CD4-positive, alpha-beta T cell treated with Interleukin-10 for 1 hour (primary cell): ENCODE measurements around the gene ABCB1.

ENCODE experiments used
- DNase-seq: peaks from one replicate; pipeline ENCODE4 v3.0.0-alpha.2; 2020

Gene ABCB1

GRCh38 chr7:87600130-87601124 lies at the start of gene ABCB1:
TSS of gene ABCB1 (minus strand) at chr7:87600884. CDS start at chr7:87600184, 700 bp downstream.
- DNase-seq = peak; percentile 56

DNA sequence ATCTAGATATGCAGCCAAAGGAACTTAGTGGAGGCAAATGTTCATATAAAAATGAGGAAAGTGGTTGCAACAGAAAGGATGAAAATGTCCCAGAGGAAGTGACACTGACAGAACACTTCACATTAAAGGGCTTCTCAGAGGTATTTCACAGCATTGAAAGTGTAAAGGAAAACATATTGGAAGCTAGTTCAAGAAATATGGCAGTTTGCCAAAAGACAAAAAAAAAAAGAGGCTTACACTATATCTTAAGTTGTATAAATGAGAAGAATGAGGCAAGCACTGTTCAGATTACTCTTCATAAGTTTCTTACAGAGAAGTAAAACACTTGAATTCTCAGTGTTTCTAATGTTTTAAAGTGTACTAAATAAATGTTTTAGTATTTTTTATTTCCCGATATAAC lies 47.6 kb upstream of the ABCB1 start:
- DNase-seq = no peak

- DNase-seq = no peak
These were observed 44.8 kb upstream of the ABCB1 start for GRCh38 chr7:87645446-87645845.

DNA sequence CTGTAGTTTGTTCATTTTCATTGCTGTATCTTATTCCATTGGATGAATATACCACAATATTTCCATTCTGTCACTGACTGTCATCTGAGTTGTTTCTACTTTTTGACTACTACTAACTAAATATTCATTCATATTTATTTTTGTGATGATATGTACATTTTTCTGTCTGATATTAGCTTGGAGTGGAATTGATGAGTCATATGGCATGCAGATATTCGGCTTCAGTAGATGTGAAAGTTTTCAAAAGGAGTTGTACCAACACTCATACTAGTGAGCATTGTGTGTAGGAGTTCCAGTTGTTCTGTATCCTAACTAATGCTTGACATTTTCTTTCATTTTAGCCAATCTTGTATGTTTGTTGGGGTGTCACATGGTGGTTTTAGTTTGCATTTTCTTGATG lies 35.2 kb upstream of the ABCB1 start:
- DNase-seq = no peak

DNA sequence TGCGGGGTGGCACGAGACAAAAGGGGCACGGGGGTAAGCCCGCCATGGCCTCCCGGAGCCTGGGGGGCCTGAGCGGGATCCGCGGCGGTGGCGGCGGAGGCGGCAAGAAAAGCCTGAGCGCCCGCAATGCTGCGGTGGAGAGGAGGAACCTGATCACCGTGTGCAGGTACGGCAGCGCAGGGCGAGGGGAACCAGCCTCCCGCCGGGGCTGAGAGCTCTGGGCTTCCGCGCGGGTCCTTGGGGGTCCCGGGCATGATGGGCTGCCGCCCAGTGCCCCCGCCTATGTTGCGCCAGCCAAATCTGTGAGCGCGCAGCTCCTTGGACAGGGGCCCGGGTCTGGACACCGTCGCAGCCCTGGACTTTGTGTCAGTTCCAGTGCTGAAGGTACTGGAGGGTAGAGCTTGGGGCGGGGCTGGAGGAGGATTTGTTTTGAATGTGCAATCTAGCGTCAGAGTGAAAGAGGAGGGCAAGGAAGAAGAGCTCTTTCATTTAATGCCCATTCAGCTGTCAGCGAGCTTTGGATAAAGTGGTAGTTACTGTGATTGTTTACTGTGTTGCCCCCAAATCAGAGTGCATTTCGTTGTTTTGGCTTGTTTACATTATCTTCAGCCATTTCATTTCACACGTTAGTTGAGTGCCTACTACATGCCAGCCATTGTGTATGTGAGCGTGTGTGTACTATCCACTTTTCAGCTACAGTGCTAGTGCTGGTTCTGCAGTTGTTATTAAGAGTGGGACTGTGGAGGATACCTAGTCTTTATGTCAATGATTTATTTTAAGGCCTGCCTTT lies 28.3 kb upstream of the ABCB1 start:
- DNase-seq = peak; percentile 10

DNA sequence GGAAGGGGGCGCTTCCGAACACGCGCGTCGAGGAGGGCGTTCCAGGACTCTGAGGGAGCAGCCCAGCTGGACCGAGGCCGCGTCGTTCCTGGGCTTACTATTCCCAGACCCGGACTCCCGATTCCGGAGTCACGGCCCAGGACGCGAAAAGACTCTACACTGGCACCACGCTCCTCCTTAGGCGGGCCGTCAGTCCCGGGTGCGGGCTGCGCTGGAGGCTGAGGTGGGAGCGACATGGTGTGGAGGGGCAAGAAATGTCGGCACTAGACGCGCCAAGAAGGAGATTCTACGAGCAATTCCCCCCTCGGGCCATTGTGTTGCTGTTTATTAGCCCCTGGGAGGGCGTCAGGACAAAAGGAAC lies 26.9 kb upstream of the ABCB1 start:
- DNase-seq = peak; percentile 15

DNA sequence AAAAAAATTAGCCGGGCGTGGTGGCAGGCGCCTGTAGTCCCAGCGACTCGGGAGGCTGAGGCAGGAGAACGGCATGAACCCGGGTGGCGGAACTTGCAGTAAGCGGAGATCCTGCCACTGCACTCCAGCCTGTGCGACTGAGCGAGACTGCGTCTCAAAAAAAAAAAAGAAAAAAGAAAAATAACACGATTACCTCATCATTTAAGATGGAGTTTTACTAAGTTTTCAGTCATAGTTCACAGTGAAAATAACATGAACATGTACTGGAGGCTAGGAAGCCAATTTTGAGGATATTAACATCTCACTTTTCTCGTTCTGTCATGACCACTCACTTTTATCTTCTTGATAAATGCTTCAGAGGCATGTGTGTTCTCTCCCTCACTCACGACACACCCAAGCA lies 24.4 kb upstream of the ABCB1 start:
- no peak for DNase-seq

GRCh38 chr7:87624628-87625027 lies 23.9 kb upstream of the ABCB1 start:
- no peak for DNase-seq

DNA sequence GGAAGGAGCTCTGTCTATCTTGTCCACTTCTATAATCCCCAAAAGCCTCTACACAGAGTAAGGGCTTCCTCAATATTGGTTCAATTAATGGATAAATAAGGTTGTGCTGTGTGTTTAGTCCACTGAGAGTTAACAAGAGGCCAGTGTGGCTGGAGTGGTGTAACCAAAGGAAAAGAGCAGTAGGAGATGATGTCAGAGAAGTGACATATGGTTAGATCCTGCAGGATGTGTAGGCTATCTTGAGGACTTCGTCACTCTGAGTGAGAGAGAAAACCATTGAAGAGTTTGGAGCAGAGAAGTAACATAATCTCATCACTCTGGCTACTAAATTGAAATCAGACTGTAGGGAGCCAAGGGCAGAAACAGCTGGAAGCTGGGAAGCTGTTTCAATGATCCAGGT lies 14.5 kb upstream of the ABCB1 start:
- no peak for DNase-seq

DNA sequence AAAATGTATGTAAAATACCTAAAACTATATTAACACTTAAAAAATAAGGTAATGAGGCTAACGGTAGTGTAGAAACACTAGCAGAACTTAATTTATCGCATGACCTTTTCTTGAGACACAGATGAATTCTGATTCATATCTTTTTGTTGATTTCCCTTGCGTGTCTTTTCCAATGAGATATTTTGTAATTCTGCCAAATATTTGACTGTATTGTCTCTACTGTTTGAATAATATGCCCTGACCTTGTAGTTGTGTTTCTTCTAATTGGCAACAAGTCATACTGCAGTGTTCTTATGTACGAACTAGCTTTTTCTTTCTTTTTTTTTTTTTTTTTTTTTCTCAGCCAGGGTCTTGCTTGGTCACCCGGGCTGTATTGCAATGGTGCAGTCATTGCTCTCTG lies 9.2 kb upstream of the ABCB1 start:
- DNase-seq = no peak

- no peak for DNase-seq
These were observed 7.7 kb upstream of the ABCB1 start for GRCh38 chr7:87608431-87608830.

- DNase-seq = no peak
These were observed 3.6 kb upstream of the ABCB1 start for GRCh38 chr7:87604264-87604663.

GRCh38 chr7:87599336-87599735 lies 1.3 kb downstream of the ABCB1 start:
- DNase-seq = peak; percentile 59

GRCh38 chr7:87598234-87599009 lies 2.3 kb downstream of the ABCB1 start:
- no peak for DNase-seq

DNA sequence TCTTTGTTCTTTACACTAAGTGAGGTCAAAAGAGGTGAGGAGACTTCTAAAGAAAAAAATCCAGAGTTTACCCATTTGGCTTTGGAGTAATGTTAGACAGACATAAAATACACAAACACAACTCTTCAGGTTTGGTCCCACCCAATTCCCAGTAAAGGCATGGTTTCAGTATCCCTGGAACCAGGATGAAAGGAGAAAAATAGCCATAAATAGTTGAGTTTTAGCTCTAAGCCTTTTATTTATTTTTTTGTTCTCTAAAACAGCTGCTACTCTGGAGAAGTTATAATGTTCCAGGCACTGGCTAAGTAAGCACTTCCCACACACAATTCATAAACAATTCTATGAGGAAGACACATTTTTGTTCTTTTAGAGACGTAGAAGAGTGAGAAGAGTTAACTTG lies 4.0 kb downstream of the ABCB1 start:
- no peak for DNase-seq

DNA sequence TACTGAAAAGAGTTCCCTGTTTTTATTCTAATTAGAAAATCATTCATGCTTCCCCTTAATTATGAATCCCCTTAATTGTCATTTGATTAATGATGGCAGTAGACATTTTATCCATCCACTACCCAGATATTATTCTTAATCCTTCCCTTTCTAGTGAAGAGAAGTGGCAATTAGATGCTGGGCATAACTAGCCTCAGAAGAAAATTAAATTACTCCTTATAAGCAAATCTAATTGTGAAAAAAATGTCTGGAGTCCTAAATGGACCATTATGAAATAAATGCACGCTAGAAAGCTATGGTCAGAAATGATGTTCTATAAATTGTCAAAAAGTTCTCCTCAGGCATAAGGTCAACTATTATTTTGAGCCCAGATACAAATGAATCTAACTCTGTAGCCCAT lies 4.5 kb downstream of the ABCB1 start:
- no peak for DNase-seq

DNA sequence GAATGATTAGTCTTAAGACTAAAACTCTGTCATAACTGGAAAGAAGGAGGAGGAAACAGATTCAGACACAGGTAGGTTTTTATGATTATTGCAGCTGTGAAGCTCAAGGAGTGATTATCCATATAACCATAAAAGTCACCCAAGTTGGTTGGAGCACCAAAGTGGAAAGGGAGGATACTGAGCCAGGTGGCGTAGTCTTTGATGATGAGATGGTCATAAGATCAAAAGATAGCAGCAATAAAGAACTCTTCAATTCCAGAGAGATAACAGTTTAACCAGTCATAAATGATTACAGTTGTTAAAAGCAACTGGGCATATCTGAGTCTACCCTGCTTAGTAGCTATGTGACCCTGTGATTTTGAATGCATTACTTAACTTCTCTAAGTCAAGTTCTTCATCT lies 8.4 kb downstream of the ABCB1 start:
- DNase-seq = no peak

DNA sequence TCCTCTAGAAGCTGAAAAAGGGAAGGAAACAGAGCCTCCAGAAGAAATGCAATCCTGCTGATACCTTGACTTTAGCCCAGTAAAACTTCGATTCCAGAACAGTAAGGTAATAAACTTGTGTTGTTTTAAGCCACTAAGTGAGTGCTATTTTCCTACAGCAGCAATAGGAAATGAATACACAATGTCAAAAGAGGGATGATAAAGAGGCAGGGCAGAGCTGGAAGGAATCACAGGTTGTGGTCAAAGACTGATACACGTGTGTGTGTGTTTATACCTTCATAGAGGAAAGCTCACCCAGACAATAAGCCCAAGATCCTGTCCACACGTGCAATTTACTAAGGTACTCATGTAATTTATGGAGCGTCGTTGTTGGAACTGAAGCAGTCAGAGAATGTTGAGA lies 9.5 kb downstream of the ABCB1 start:
- DNase-seq = no peak

DNA sequence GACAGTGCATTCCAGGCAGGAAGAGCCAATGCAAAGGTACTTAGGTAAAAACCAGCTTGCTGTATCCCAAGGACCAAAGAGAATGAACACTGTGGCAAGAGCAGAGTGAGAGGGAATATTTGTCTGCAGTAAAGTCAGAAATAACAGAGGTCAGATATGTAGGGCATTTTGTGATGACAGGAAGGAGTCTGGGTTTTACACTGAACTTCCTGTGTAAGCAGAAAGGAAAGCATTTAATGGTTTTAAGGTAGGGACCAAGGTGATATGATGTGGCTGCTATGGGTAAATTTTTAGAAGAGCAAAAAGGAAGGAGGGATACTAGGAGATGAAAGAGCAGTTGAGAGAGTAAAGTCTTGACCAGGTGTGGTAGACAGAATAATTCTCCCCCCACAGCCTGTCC lies 10.1 kb downstream of the ABCB1 start:
- DNase-seq = peak; percentile 9

DNA sequence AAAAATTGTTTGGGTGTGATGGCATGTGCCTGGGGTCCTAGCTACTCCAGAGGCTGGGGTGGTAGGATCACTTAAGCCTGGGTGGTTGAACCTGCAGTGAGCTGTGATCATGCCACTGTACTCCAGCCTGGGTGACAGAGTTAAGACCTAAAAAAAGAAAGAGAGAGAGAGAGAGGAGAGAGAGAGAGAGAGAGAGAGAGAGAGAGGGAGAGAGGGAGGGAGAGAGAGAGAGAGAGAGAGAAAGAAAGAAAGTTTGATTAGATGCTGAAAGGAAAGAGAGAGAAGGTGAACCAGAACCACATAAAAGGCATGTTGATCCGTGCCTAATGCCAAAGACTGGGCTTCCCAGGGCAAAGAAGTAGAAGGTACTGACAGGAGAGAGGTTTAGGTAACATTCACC lies 11.1 kb downstream of the ABCB1 start:
- no peak for DNase-seq

GRCh38 chr7:87581723-87582122 lies 19.0 kb downstream of the ABCB1 start:
- DNase-seq = no peak

- DNase-seq = no peak
These were observed 20.0 kb downstream of the ABCB1 start for GRCh38 chr7:87580636-87581035.

DNA sequence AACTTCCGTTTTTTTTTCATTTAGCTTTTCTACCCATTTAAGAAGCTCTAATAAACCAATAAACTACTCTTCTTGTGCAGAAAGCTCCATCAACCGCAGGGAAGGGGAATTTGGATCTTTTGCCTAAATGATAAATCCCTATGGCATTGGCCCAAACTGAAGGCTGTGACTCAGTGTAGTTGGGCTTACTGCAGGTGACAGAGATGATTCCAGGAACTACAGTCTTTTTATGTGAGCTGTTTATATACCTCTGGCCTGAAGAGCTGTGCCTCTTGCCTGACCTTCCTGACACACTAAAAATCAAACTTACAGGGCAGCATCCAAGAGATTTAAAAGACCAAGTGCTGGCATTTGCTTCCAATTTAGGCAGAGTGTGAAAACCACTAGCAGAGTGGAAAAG lies 25.2 kb downstream of the ABCB1 start:
- DNase-seq = no peak
